HUES64 (cell line): ENCODE data around the gene DNTTIP2.

Source experiments
- H3K27ac ChIP-seq: 2 replicates; pipeline ENCODE4 v1.7.0; 2013; ENCODE audit warnings: low read depth, low read length, inconsistent platforms
- H3K27me3 ChIP-seq: 2 replicates; pipeline ENCODE4 v1.6.1; 2013; ENCODE audit warnings: mild to moderate bottlenecking, low read length; ENCODE audit not compliant: insufficient read depth
- H3K36me3 ChIP-seq: 2 replicates; pipeline ENCODE4 v1.6.1; 2013; ENCODE audit warnings: mild to moderate bottlenecking, low read length; ENCODE audit not compliant: insufficient read depth
- H3K4me1 ChIP-seq: 2 replicates; pipeline ENCODE4 v1.6.1; 2013; ENCODE audit warnings: mild to moderate bottlenecking, low read length, moderate library complexity; ENCODE audit not compliant: insufficient read depth
- H3K4me3 ChIP-seq: 2 replicates; pipeline ENCODE4 v1.5.1; 2013; ENCODE audit warnings: mild to moderate bottlenecking, low read length, moderate library complexity
- H3K9ac ChIP-seq: 2 replicates; pipeline ENCODE4 v1.6.1; 2013; ENCODE audit warnings: mild to moderate bottlenecking, low read depth, low read length
- H3K9me3 ChIP-seq: 2 replicates; pipeline ENCODE4 v1.6.1; 2013; ENCODE audit warnings: low read depth, low read length; ENCODE audit not compliant: insufficient read depth
- WGBS: fragments of 150-250, 120-280 bp; methylation state at CpG from one replicate; pipeline ENCODE4 v1.1.7; 2013; ENCODE audit warnings: missing lambda C conversion rate; 5-methylcytosine and 5-hydroxymethylcytosine counted together

The DNTTIP2 gene

GRCh38 chr1:93820554-93821422, 58.2 kb downstream of the DNTTIP2 start:
- WGBS = 23% methylated on average over 10 of the region's 10 CpGs
- no peaks in the 10 kb centered on the region for H3K9me3 ChIP-seq
- peak overlapping the region; percentile 18 for H3K4me3 ChIP-seq
- H3K4me1 ChIP-seq = peaks cover 32% of the 10 kb centered on the region
- no peaks in the 10 kb centered on the region for H3K36me3 ChIP-seq
- H3K9ac ChIP-seq = 0 out of 2 replicates have a peak overlapping the region, but pooled peaks have one; percentile 9
- H3K27ac ChIP-seq = peak overlapping the region; percentile 85
- no peaks in the 10 kb centered on the region for H3K27me3 ChIP-seq

GRCh38 chr1:93818570-93818959, 60.4 kb downstream of the DNTTIP2 start:
- no peaks in the 10 kb centered on the region for H3K36me3 ChIP-seq
- no peaks in the 10 kb centered on the region for H3K27me3 ChIP-seq
- peaks cover 45% of the 10 kb centered on the region for H3K4me1 ChIP-seq
- no peaks in the 10 kb centered on the region for H3K9me3 ChIP-seq
- H3K4me3 ChIP-seq = no peak overlapping the region
- no peak overlapping the region for H3K27ac ChIP-seq
- H3K9ac ChIP-seq = no peak overlapping the region

DNA sequence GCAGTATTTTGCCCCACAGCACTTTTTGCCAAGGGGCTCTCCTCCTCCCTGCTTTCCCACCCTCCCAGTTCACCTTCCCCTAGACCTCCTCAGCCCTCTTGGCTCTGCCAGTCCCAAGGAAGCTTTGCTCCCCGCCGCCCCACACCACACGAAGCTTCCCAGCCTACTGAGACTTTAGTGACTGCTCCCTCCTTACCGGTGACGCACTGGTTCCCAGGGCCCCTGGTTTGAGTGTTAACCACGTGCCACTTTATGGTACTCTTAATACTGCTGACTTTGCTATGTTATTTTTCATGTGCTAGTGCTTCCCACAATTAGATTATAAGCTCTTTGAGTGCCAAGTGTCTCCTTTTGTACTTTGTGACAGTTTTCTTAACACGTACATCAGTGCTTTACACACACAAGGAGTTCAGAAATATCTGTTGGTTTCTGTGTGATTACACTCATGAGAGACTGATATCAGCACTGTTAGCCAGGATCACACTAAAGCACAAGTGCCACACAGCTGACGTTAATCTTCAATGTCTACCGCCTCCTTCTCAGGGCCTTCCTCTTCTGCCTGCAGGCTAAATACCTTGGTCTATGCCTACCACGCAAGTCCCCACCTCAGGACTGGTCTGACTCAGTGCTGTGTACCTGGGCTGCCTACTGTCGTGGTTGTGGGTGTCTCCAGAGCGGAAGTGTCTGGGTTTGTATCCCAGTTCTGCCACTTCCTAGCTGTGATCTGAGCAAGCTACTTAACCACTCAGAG, 61.0 kb downstream of the DNTTIP2 start:
- H3K27ac ChIP-seq = no peak overlapping the region
- H3K4me3 ChIP-seq = no peak overlapping the region
- H3K36me3 ChIP-seq = no peaks in the 10 kb centered on the region
- 86% methylated on average over 12 of the region's 12 CpGs for WGBS
- no peaks in the 10 kb centered on the region for H3K9me3 ChIP-seq
- H3K4me1 ChIP-seq = peaks cover 47% of the 10 kb centered on the region
- H3K9ac ChIP-seq = no peak overlapping the region
- H3K27me3 ChIP-seq = no peaks in the 10 kb centered on the region

DNA sequence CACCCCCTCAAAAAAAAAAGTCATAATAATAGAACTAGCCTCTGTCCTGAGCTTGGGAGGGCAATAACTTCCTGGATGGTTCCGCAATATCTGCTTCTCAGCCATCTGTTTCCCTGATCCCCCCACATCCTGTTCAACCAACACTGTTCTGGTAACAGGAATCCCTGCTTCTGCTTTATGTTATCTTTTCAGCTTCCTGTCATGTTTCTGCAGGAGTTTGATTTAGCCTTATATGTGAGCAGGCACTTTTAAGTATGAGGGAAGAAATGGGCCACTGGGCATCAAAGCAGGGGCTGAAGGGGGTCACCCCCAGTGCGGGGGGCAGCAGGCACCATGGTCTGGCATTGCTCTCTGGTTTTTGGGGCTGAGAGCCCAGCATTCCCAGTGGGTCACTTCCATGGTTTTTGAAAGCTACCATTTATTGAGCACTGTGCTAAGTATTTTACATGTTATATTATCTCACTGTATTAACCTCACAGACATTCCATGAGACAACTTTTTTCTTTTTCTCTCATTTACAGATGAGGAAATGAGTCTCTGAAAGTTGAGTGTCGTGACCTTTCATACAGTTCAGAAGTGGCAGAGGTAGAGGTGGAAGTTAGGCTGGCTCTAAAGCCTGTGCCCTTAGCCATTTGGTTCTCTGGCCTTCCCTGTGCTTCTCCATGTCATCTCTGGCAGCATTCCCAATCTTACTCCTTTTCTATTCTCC, 61.9 kb downstream of the DNTTIP2 start:
- Histone ChIP-seq H3K36me3 (no peaks in the 10 kb centered on the region), H3K4me1 (peaks cover 47% of the 10 kb centered on the region), H3K27ac (no peak overlapping the region), H3K9me3 (no peaks in the 10 kb centered on the region), H3K27me3 (no peaks in the 10 kb centered on the region), H3K9ac (no peak overlapping the region), H3K4me3 (no peak overlapping the region)
- WGBS = 94% methylated on average over 3 of the region's 3 CpGs
